Melanocyte of skin (primary cell): ENCODE data around the gene STRIT1. TPM values are rescaled to one million over a fixed set of nuclear protein-coding genes. Genes with fewer than 3 reads are reported as not detected.

ENCODE experiments used
- total RNA-seq, 2 donors: library from RNA; depleted of rRNA; stranded (reverse); fragments of >200 nt; gene quantifications; 2 replicates each; pipeline ENCODE4 v1.2.3, GENCODE V29; 2012

STRIT1 gene
- not detected for total RNA-seq

GRCh38 chr3:155293516-155293915 is at the start of gene STRIT1:
Gene STRIT1, minus strand, starts transcription at chr3:155293683.

Other genes with a start within 250 kb of the STRIT1 start
- gene MME, start 213.4 kb downstream of the STRIT1 start, total RNA-seq: 100 to 1,000 TPM in 1 of 2 donors, 10 to 100 TPM in 1; 94.3 to 442 TPM